K562 (cell line): ENCODE results near the gene RNF114. TPM values are rescaled to one million over a fixed set of nuclear protein-coding genes. Genes with fewer than 3 reads are reported as not detected.
A peak's percentile ranks its signal among the peaks of the same experiment; 100 is the strongest.

ENCODE experiments used
- GTF2F1 ChIP-seq: IDR thresholded peaks from 2 replicates; pipeline ENCODE4 v1.6.1; 2011; ENCODE audit warnings: low read depth, low read length, improper control_type of control experiment
- HEY1 ChIP-seq: fragments of 250-450 bp; sonication (Bioruptor Pico); IDR thresholded peaks from 2 replicates; pipeline ENCODE4 v1.5.0; 2020; ENCODE audit warnings: mild to moderate bottlenecking, moderate library complexity, borderline replicate concordance
- JUN ChIP-seq, 2 experiments: sonication (generic) in 1 of 2; formaldehyde crosslinking in 1 of 2; IDR thresholded peaks; 2 replicates each; pipeline versions ENCODE4 v1.6.1 to v1.8.0; 2012 to 2022; ENCODE audit warnings: borderline replicate concordance in 2 of 2, mild to moderate bottlenecking in 2 of 2, improper control_type of control experiment in 1 of 2, low read depth in 1 of 2, low read length in 1 of 2, missing genetic modification reagents in 1 of 2
- MEF2A ChIP-seq: IDR thresholded peaks from 2 replicates; pipeline ENCODE4 v1.6.1; 2011; ENCODE audit warnings: low read depth, mild to moderate bottlenecking, low read length, moderate library complexity; ENCODE audit not compliant: control insufficient read depth
- MEIS2 ChIP-seq: fragments of 450-650 bp; IDR thresholded peaks from 2 replicates; pipeline ENCODE4 v1.6.1; 2014; ENCODE audit warnings: mild to moderate bottlenecking; ENCODE audit not compliant: partially characterized antibody
- MTA3 ChIP-seq: fragments of 450-650 bp; formaldehyde crosslinking; IDR thresholded peaks from 2 replicates; pipeline ENCODE4 v1.6.1; 2017; ENCODE audit warnings: mild to moderate bottlenecking, borderline replicate concordance
- PRDM10 ChIP-seq: fragments of 450-650 bp; IDR thresholded peaks from 2 replicates; pipeline ENCODE4 v1.6.1; 2018; ENCODE audit not compliant: partially characterized antibody
- SMARCA5 ChIP-seq: fragments of 450-650 bp; IDR thresholded peaks from 2 replicates; pipeline ENCODE4 v1.6.1; 2016
- TBL1XR1 ChIP-seq, 2 experiments: IDR thresholded peaks; 2 replicates each; pipeline ENCODE4 v1.6.1; 2012; ENCODE audit warnings: improper control_type of control experiment in 2 of 2, low read length in 2 of 2, mild to moderate bottlenecking in 1 of 2
- ZBTB8A ChIP-seq: fragments of 450-650 bp; IDR thresholded peaks from 2 replicates; pipeline ENCODE4 v1.6.1; 2018; ENCODE audit warnings: mild to moderate bottlenecking, moderate library complexity; ENCODE audit not compliant: partially characterized antibody
- ZFP1 ChIP-seq: fragments of 450-650 bp; formaldehyde crosslinking; IDR thresholded peaks from 2 replicates; pipeline ENCODE4 v1.4.0; 2020; ENCODE audit warnings: mild to moderate bottlenecking, mixed read lengths
- polyA plus RNA-seq, 8 experiments: library from polyadenylated mRNA; depleted of rRNA in 4 of 8; stranded (reverse) in 5 of 8; unstranded in 3 of 8; fragments of >200 nt; fragmentation: Nextera tagmentation in 2 of 8; fragmentation: Illumina TruSeq in 1 of 8; extraction: Ambion mirVana in 2 of 8; extraction: Trizol in 1 of 8; gene quantifications; 2 replicates each; pipeline versions ENCODE4 v1.2.1 to v1.2.3, GENCODE V29; 2011 to 2014; ENCODE audit warnings: inconsistent platforms in 1 of 8, missing spikeins in 1 of 8
- total RNA-seq, 7 experiments: library from RNA; depleted of rRNA in 6 of 7; stranded (reverse); fragments of >200 nt in 6 of 7; fragmentation: Illumina TruSeq in 2 of 7; extraction: Trizol in 2 of 7; gene quantifications; 2 replicates each; pipeline versions ENCODE4 v1.2.1 to v1.2.3, GENCODE V29; 2011 to 2021; ENCODE audit warnings: low replicate concordance in 1 of 7
- TF ChIP-seq, protein P1 (sequence below), 2 experiments: fragments of 450-650 bp in 1 of 2; IDR thresholded peaks; 2 replicates each; pipeline ENCODE4 v1.6.1; 2011 to 2017; ENCODE audit warnings: low read depth in 2 of 2, antibody characterized with exemption in 1 of 2, borderline replicate concordance in 1 of 2, low read length in 1 of 2, mild to moderate bottlenecking in 1 of 2, mixed read lengths in 1 of 2; ENCODE audit not compliant: control insufficient read depth in 1 of 2
- TF ChIP-seq, protein P2 (sequence below): sonication (generic); formaldehyde crosslinking; IDR thresholded peaks from 2 replicates; pipeline ENCODE4 v1.9.0; 2022; ENCODE audit warnings: mild to moderate bottlenecking, missing genetic modification reagents
- TF ChIP-seq, protein P3 (sequence below): sonication (generic); formaldehyde crosslinking; IDR thresholded peaks from 2 replicates; pipeline ENCODE4 v1.8.0; 2022; ENCODE audit warnings: mild to moderate bottlenecking, missing genetic modification reagents

Gene RNF114
- total and polyA plus RNA-seq, 9 of the 15 experiments (the other 6 are each of a cell fraction or from before 2014, with no cell fraction given): 38.6 to 111 (median 62.6) TPM

DNA sequence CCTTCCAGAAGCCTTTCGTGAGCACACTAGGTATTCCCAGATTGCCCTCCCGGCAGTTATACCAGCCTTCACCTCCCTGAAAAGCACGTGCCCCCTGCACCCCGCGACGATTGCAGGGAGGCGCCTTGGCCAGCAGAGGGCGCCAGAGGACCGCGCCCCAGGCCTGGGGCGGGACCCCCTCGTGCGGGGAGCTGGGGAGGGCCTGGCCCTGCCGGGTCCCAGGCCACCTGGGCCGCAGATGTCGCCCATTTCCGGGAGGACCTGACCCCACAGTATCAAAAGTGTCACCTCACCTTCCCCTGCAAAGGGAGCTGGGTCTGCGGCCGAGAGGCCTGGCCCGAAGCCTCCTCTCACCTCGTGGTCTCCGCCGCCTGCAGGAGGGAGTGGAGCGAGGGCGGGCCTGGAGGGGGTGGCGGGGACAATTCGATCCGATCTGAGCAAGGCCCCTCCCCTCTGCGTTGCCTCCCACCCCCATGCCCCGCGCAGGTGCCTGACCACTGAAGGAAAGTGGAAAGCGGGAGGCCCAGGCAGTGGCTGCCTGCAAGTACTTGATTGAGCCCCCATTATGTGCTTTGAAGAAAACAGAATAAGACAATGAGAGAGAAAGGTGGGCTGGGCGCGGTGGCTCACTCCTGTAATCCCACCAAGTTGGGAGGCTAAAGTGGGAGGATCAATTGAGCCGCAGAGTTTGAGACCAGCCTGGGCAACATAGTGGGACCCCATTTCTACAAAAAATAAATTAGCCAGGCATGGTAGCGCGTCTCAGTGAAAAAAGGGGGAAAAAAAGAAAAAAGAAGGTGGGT is 43.0 kb downstream of the RNF114 start (continued):
- TF ChIP-seq, protein P1, sequence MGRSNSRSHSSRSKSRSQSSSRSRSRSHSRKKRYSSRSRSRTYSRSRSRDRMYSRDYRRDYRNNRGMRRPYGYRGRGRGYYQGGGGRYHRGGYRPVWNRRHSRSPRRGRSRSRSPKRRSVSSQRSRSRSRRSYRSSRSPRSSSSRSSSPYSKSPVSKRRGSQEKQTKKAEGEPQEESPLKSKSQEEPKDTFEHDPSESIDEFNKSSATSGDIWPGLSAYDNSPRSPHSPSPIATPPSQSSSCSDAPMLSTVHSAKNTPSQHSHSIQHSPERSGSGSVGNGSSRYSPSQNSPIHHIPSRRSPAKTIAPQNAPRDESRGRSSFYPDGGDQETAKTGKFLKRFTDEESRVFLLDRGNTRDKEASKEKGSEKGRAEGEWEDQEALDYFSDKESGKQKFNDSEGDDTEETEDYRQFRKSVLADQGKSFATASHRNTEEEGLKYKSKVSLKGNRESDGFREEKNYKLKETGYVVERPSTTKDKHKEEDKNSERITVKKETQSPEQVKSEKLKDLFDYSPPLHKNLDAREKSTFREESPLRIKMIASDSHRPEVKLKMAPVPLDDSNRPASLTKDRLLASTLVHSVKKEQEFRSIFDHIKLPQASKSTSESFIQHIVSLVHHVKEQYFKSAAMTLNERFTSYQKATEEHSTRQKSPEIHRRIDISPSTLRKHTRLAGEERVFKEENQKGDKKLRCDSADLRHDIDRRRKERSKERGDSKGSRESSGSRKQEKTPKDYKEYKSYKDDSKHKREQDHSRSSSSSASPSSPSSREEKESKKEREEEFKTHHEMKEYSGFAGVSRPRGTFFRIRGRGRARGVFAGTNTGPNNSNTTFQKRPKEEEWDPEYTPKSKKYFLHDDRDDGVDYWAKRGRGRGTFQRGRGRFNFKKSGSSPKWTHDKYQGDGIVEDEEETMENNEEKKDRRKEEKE (IDR thresholded peaks at IDR 0.05; ENCODE audit: borderline replicate concordance in 1 of 2, control insufficient read depth in 1 of 2, low read depth in 2 of 2, low read length in 1 of 2): no peak
- TF ChIP-seq MEF2A (no peak), JUN (IDR thresholded peaks at IDR 0.05; ENCODE audit: borderline replicate concordance, low read depth, low read length) (peak; percentile 25; the same call in 1 of the 2 replicates), JUN (CRISPR knock-in tag; IDR thresholded peaks at IDR 0.05; ENCODE audit: borderline replicate concordance) (0 out of 2 replicates have a peak, but pooled peaks have one; percentile 45), MEIS2 (no peak), SMARCA5 (no peak), GTF2F1 (no peak), TBL1XR1 (IDR thresholded peaks at IDR 0.05; ENCODE audit: low read length in 2 of 2) (no peak), ZBTB8A (no peak), PRDM10 (peak; percentile 34), ZFP1 (CRISPR knock-in tag) (no peak), HEY1 (no peak), MTA3 (peak; percentile 83)
- TF ChIP-seq, protein P2, sequence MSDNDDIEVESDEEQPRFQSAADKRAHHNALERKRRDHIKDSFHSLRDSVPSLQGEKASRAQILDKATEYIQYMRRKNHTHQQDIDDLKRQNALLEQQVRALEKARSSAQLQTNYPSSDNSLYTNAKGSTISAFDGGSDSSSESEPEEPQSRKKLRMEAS (CRISPR knock-in tag): peak; percentile 98
- TF ChIP-seq, protein P3, sequence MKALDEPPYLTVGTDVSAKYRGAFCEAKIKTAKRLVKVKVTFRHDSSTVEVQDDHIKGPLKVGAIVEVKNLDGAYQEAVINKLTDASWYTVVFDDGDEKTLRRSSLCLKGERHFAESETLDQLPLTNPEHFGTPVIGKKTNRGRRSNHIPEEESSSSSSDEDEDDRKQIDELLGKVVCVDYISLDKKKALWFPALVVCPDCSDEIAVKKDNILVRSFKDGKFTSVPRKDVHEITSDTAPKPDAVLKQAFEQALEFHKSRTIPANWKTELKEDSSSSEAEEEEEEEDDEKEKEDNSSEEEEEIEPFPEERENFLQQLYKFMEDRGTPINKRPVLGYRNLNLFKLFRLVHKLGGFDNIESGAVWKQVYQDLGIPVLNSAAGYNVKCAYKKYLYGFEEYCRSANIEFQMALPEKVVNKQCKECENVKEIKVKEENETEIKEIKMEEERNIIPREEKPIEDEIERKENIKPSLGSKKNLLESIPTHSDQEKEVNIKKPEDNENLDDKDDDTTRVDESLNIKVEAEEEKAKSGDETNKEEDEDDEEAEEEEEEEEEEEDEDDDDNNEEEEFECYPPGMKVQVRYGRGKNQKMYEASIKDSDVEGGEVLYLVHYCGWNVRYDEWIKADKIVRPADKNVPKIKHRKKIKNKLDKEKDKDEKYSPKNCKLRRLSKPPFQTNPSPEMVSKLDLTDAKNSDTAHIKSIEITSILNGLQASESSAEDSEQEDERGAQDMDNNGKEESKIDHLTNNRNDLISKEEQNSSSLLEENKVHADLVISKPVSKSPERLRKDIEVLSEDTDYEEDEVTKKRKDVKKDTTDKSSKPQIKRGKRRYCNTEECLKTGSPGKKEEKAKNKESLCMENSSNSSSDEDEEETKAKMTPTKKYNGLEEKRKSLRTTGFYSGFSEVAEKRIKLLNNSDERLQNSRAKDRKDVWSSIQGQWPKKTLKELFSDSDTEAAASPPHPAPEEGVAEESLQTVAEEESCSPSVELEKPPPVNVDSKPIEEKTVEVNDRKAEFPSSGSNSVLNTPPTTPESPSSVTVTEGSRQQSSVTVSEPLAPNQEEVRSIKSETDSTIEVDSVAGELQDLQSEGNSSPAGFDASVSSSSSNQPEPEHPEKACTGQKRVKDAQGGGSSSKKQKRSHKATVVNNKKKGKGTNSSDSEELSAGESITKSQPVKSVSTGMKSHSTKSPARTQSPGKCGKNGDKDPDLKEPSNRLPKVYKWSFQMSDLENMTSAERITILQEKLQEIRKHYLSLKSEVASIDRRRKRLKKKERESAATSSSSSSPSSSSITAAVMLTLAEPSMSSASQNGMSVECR (CRISPR knock-in tag): peak; percentile 72
